Heart left ventricle (tissue), 13 donors: ENCODE results near the gene HAUS3.

Experiments used
- CTCF ChIP-seq, 12 donors: fragments of 200-600 bp; sonication (generic) in 4 of 12; IDR thresholded peaks; one replicate each; pipeline versions ENCODE4 v1.5.0 to v1.8.0; 2018 to 2022; ENCODE audit warnings: antibody characterized with exemption in 12 of 12, mild to moderate bottlenecking in 5 of 12
- POLR2A ChIP-seq, 2 donors: fragments of 450-650 bp; IDR thresholded peaks; one replicate each; pipeline ENCODE4 v1.6.1; 2017; ENCODE audit warnings: antibody characterized with exemption in 2 of 2, mild to moderate bottlenecking in 2 of 2, moderate library complexity in 2 of 2
- donor health status: ischemic (EF 13 %, LVEDD 7.1; RV severe dilation, severe dysfunction).
- donor health status: DM: no; HTN: yes; CAD: no.
- donor health status: DM: no; HTN: no; CAD: no.
- donor health status: ischemic (EF 25% LVEDD 6.9; RV normal size, moderate dysfunction).
- donor health status: ischemic (EF 25% LVEDD 5.7; RV mildly dilated, moderate dysfunction).
- donor health status: ischemic (EF 35%, LVEDD 5.7; RV mildly dilated, moderate dysfunction).
- donor health status: nonischemic (EF 11% LVEDD 7.7; RV severe dilation, severe dysfunction).
- donor health status: DM: yes; HTN: yes; CAD: no.
- donor health status: PGD.
- donor health status: ischemic (EF 29% LVEDD 5.4; RV normal size, mild dysfunction).
- donor health status: nonischemic (EF 23%, LVEDD 6.1; RV moderate dilation, normal function).

- TF ChIP-seq CTCF (IDR thresholded peaks at IDR 0.05) = no peak
- no peak for TF ChIP-seq POLR2A (IDR thresholded peaks at IDR 0.05)
Observed at GRCh38 chr4:2258091-2259035, 16.4 kb upstream of the HAUS3 start.
